GM12878 (cell line): ENCODE measurements around the gene RAB3C.

ENCODE experiments used
- BACH1 ChIP-seq: fragments of 450-650 bp; IDR thresholded peaks from 2 replicates; pipeline ENCODE4 v1.6.1; 2017; ENCODE audit warnings: mild to moderate bottlenecking, borderline replicate concordance
- EZH2 ChIP-seq: IDR thresholded peaks from 2 replicates; pipeline ENCODE4 v1.6.1; 2012; ENCODE audit warnings: low read depth, mild to moderate bottlenecking, control low read depth, inconsistent platforms, low read length, borderline replicate concordance; ENCODE audit not compliant: control insufficient read depth
- NFIC ChIP-seq: IDR thresholded peaks from 2 replicates; pipeline ENCODE4 v1.6.1; 2012; ENCODE audit warnings: low read depth, mild to moderate bottlenecking, inconsistent platforms, low read length, moderate library complexity
- RAD21 ChIP-seq: IDR thresholded peaks from 2 replicates; pipeline ENCODE4 v1.6.1; 2011; ENCODE audit warnings: mild to moderate bottlenecking, low read depth, low read length, moderate library complexity; ENCODE audit not compliant: insufficient read depth
- SIN3A ChIP-seq: IDR thresholded peaks from 2 replicates; pipeline ENCODE4 v1.6.1; 2012; ENCODE audit warnings: low read depth, low read length, improper control_type of control experiment
- USF1 ChIP-seq: IDR thresholded peaks from 2 replicates; pipeline ENCODE4 v1.6.1; 2011; ENCODE audit warnings: borderline replicate concordance, low read depth, mild to moderate bottlenecking, moderate library complexity, mixed read lengths, low read length; ENCODE audit not compliant: insufficient read depth; ENCODE audit errors: extremely low read length

DNA sequence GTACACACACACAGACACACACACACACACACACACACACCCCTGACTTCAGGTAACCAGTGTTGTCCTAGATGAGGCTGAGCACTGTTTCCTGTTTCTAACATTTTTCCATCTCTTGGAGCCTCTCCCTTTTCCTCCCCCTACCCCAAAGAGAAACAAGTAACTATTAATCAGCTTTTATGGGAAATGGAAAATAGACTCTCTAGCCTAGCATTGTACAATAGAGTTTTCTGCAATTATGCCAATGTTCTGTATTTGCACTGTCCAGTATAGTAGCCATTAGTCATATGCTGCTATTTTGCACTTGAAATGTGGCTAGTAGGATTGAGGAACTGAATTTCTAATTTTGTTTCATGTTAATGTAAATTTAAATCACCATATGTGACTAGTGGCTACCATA is 33.1 kb downstream of the RAB3C start:
- TF ChIP-seq USF1 (no peak), NFIC (no peak), EZH2 (no peak), RAD21 (no peak), SIN3A (no peak), BACH1 (no peak)
